Kidney epithelial cell (primary cell): ENCODE results near the gene STRBP. TPM values are rescaled to one million over a fixed set of nuclear protein-coding genes. Genes with fewer than 3 reads are reported as not detected.
"Not testable (repeated sequence)": the region's sequence is repeated elsewhere in the genome, so short reads cannot be mapped to it uniquely, and the experiment has no call there.

Experiments used
- DNase-seq: peaks from one replicate; pipeline ENCODE4 v3.0.0-alpha.2; 2010; ENCODE audit warnings: low read depth
- H3K27me3 ChIP-seq: 2 replicates; pipeline ENCODE4 v1.6.0; 2011; ENCODE audit warnings: low read length; ENCODE audit not compliant: control insufficient read depth, insufficient read depth
- H3K36me3 ChIP-seq: 2 replicates; pipeline ENCODE4 v1.5.1; 2011; ENCODE audit warnings: low read length; ENCODE audit not compliant: control insufficient read depth, insufficient read depth
- H3K4me3 ChIP-seq: 2 replicates; pipeline ENCODE4 v1.5.1; 2011; ENCODE audit warnings: low read depth, mild to moderate bottlenecking, control low read depth, low read length
- CTCF ChIP-seq: IDR thresholded peaks from 2 replicates; pipeline ENCODE4 v1.5.1; 2011; ENCODE audit warnings: mild to moderate bottlenecking, moderate library complexity, low read length, control low read depth, inconsistent platforms; ENCODE audit not compliant: insufficient read depth, poor library complexity, severe bottlenecking
- total RNA-seq: library from RNA; depleted of rRNA; stranded (reverse); fragments of >200 nt; gene quantifications from 2 replicates; pipeline ENCODE4 v1.2.3, GENCODE V29; 2015

STRBP gene
- total RNA-seq, 1 donor from 2014 or later, result 27.5 TPM

GRCh38 chr9:123250504-123250903, 17.9 kb downstream of the STRBP start:
- no peaks in the 10 kb centered on the region for H3K36me3 ChIP-seq
- no peaks in the 10 kb centered on the region for H3K27me3 ChIP-seq
- H3K4me3 ChIP-seq, result no peak overlapping the region
- no peak for TF ChIP-seq CTCF
- DNase-seq, result no peak

GRCh38 chr9:123249162-123249561, 19.2 kb downstream of the STRBP start:
- not testable (repeated sequence) for H3K36me3 ChIP-seq, H3K27me3 ChIP-seq, H3K4me3 ChIP-seq, DNase-seq

DNA sequence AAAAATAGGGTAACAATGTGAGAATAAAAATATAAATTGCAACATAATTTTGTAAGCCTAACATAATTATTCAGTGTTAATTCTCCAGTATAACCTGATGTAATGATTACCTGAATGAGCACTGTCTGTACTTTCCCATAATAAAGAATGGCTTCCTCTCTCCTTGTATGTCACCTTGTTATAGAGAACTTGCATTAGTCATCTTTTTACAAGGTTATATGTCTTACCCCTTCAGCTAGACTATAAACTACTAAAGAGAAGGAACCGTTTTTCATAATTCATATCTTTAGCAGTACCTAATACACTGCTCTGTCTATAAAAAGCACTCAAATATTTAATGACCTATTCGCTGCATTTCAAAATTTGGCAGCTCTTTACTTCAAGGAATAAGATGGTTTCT, 19.8 kb downstream of the STRBP start:
- Histone ChIP-seq H3K4me3 (no peak overlapping the region), H3K36me3 (no peaks in the 10 kb centered on the region), H3K27me3 (no peaks in the 10 kb centered on the region)
- no peak for TF ChIP-seq CTCF
- DNase-seq, result no peak

- DNase-seq, result no peak
- H3K36me3 ChIP-seq, result no peaks in the 10 kb centered on the region
- H3K27me3 ChIP-seq, result no peaks in the 10 kb centered on the region
- TF ChIP-seq CTCF, result no peak
- no peak overlapping the region for H3K4me3 ChIP-seq
These were observed 21.9 kb downstream of the STRBP start for GRCh38 chr9:123246534-123246933.

DNA sequence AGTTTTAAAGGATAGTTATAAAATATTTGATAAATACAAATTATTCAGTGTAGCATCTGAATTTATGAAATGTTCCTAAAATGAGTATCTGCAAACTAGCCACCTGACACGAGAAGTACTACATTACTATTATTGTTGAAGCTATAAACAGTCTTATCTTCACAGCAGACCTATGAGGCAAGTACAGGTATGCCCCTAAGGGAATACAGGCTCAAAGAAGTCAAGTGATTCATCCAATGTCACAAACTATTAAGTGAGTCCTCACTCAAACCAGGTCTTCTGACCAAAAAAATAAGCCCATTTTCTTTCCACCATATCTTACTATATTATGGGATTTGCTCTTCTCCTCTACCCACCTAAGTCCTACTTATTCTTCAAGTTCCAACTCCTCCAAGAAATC, 28.7 kb downstream of the STRBP start:
- Histone ChIP-seq H3K4me3 (no peak overlapping the region), H3K36me3 (no peaks in the 10 kb centered on the region), H3K27me3 (no peaks in the 10 kb centered on the region)
- no peak for DNase-seq
- TF ChIP-seq CTCF, result no peak

- no peak for TF ChIP-seq CTCF
- Histone ChIP-seq H3K36me3 (no peaks in the 10 kb centered on the region), H3K4me3 (no peak overlapping the region), H3K27me3 (no peaks in the 10 kb centered on the region)
- no peak for DNase-seq
These were observed 30.0 kb downstream of the STRBP start for GRCh38 chr9:123238365-123238764.

- Histone ChIP-seq H3K4me3 (no peak overlapping the region), H3K27me3 (no peaks in the 10 kb centered on the region), H3K36me3 (no peaks in the 10 kb centered on the region)
- DNase-seq, result no peak
- no peak for TF ChIP-seq CTCF
These were observed 31.2 kb downstream of the STRBP start for GRCh38 chr9:123237220-123237619.
